Muscle layer of colon (tissue), 2 donors: Measurements from ENCODE around the gene SEPTIN6.

Source experiments
- H3K27ac ChIP-seq: one replicate; pipeline ENCODE4 v1.7.0; 2013; ENCODE audit warnings: low read depth, mild to moderate bottlenecking, low read length, moderate library complexity
- H3K27me3 ChIP-seq, 2 donors: one replicate each; pipeline ENCODE4 v1.7.0; 2013; ENCODE audit warnings: low read length in 2 of 2, mild to moderate bottlenecking in 2 of 2; ENCODE audit not compliant: insufficient read depth in 2 of 2, control insufficient read depth in 1 of 2
- H3K36me3 ChIP-seq: one replicate; pipeline ENCODE4 v1.7.0; 2013; ENCODE audit warnings: mild to moderate bottlenecking, low read length; ENCODE audit not compliant: insufficient read depth
- H3K4me1 ChIP-seq: one replicate; pipeline ENCODE4 v1.7.0; 2013; ENCODE audit warnings: mild to moderate bottlenecking, low read length; ENCODE audit not compliant: insufficient read depth
- H3K4me3 ChIP-seq, 2 donors: one replicate each; pipeline ENCODE4 v1.7.0; 2013; ENCODE audit warnings: low read length in 2 of 2, low read depth in 1 of 2, mild to moderate bottlenecking in 1 of 2, moderate library complexity in 1 of 2
- H3K9ac ChIP-seq: one replicate; pipeline ENCODE4 v1.7.0; 2013; ENCODE audit warnings: low read length
- H3K9me3 ChIP-seq: one replicate; pipeline ENCODE4 v1.7.0; 2013; ENCODE audit warnings: mild to moderate bottlenecking, low read length
- donor health status: abdominal sarcoma.
- donor health status: Adenocarcinoma of cecum.

SEPTIN6 gene

GRCh38 chrX:119643696-119644095 lies 49.3 kb downstream of the SEPTIN6 start:
- no peak overlapping the region for H3K9ac ChIP-seq
- no peaks in the 10 kb centered on the region for H3K9me3 ChIP-seq
- H3K36me3 ChIP-seq, result peaks cover 8% of the 10 kb centered on the region
- H3K4me1 ChIP-seq, result no peaks in the 10 kb centered on the region
- H3K4me3 ChIP-seq, result no peak overlapping the region
- no peaks in the 10 kb centered on the region for H3K27me3 ChIP-seq
- no peak overlapping the region for H3K27ac ChIP-seq
